Measurements from ENCODE around the gene FAM131A. TPM values are rescaled to one million over a fixed set of nuclear protein-coding genes. Genes with fewer than 3 reads are reported as not detected.
A peak's percentile ranks its signal among the peaks of the same experiment; 100 is the strongest.

FAM131A gene
- total RNA-seq, 5 donors from 2014 or later (not counting 1 experiment from before 2014, with no cell fraction given) = 8.3 to 13.8 (median 11.9) TPM

DNA sequence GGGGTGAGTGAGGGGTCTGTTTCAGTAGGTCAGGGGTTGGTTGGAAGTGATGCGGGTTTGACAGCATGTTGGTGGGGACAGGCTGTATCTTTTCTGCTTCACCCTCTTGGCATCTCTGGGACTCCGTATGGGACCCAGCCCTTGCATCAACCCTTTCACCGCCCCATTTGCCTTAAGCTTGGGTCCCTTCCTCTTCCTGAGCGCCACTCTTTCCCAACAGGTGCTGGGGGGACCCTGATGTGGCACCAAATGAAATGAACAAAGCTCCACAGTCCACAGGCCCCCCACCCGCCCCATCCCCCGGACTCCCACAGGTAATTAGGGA, 21.9 kb upstream of the FAM131A start:
- CTCF ChIA-PET = interaction anchor here in 1 of 2 donors (0.6 kb wide), 1 partner anchor 227 kb away, joined by 5 read pairs; no protein-coding TSS in a partner anchor
- no peak for ATAC-seq (replicated peaks in 1 of 4)

DNA sequence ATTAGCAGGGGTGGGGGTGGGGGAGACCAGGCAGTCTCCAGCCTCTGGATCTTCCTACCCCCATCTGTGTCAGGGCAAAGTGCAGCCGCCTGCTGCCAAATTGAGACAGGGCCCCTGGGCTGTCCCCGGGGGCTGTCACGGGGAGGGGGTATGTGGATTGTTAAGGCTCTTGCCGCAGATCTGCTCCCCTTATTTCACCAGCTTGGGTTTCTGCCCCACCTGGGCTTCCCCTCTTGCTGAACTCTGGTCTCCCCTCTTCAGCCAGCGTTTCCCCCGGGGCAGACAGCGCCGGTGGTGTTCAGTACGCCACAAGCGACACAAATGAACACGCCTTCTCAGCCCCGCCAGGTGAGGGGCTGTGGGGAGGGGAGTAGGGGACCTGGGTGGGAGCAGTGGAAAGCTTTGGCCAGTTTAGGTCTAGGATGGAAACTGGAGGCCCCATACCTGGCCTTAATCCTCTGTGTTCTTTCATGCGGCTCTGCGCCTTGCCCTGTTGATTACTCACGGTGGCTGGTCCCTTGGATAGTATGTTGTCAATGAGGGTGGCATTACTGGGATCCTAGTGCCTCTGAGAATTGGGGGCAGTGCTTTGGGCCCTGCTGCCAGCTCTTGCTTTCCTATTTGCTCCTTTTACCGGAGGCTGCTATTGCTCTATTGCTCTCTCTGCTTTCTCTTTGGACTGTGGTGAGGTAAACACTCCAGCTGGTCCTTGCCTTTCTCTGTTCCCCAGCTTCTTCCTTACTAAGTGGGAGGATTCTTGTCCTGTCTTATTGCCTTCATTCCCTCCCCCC, 21.3 kb upstream of the FAM131A start:
- 53% methylated on average over 3 of the region's 16 CpGs for WGBS (ENCODE audit: insufficient coverage)
- H3K27ac ChIP-seq (ENCODE audit: low read length) = peak overlapping the region; percentile 94
- Mint-ChIP-seq H3K9me3 (no peaks in the 10 kb centered on the region), H3K36me3 (peaks cover 21% of the 10 kb centered on the region), H3K27ac (peak overlapping the region; percentile 84 to 88), H3K4me3 (peak overlapping the region; percentile 59 to 85 (median 75)), H3K27me3 (no peaks in the 10 kb centered on the region), H3K4me1 (peaks cover 31 to 36% (median 33%) of the 10 kb centered on the region in 3 donors)
- DNase-seq = peak in 3 of 35 experiments; percentile 9 to 25 (median 17)
- H3K9me3 ChIP-seq = no peaks in the 10 kb centered on the region
- no peak for ATAC-seq (replicated peaks in 1 of 4)
- H3K4me1 ChIP-seq (ENCODE audit: control insufficient read depth in 1 of 2, extremely low read depth in 1 of 2, insufficient read depth in 2 of 2, low read length in 2 of 2) = peaks cover 2 to 37% of the 10 kb centered on the region in 2 experiments
- POLR2A ChIA-PET = interaction anchor here (0.6 to 1.0 kb wide), 2 partner anchors 125 to 135 kb away, joined by 3 read pairs; no protein-coding TSS in a partner anchor
- peak overlapping the region in 1 of 2 donors; percentile 74 for H3K4me3 ChIP-seq (ENCODE audit: control insufficient read depth in 1 of 2, extremely low read depth in 1 of 2, low read length in 1 of 2)
- CTCF ChIA-PET = interaction anchor here (0.6 kb wide), 2 partner anchors 93 to 227 kb away, joined by 3 to 5 read pairs; no protein-coding TSS in a partner anchor
- H3K36me3 ChIP-seq (ENCODE audit: control insufficient read depth in 2 of 2, extremely low read depth in 1 of 2, insufficient read depth in 1 of 2, low read length in 1 of 2) = peaks cover 5 to 32% of the 10 kb centered on the region in 2 donors
- no peaks in the 10 kb centered on the region for H3K27me3 ChIP-seq (replicated peaks in 1 of 2; ENCODE audit: control insufficient read depth in 2 of 2, extremely low read depth in 1 of 2, insufficient read depth in 2 of 2, low read length in 1 of 2)

More for the DNA sequence above, 21.9 kb upstream of the FAM131A start:
- no peaks in the 10 kb centered on the region for H3K27me3 Mint-ChIP-seq
- H3K9me3 Mint-ChIP-seq = no peaks in the 10 kb centered on the region
- no peaks in the 10 kb centered on the region for H3K27me3 ChIP-seq (replicated peaks in 1 of 2; ENCODE audit: control insufficient read depth in 2 of 2, extremely low read depth in 1 of 2, insufficient read depth in 2 of 2, low read length in 1 of 2)
- POLR2A ChIA-PET = interaction anchor here (0.6 to 0.7 kb wide), 2 partner anchors 181 to 304 kb away, joined by 3 read pairs; no protein-coding TSS in a partner anchor
- H3K4me3 Mint-ChIP-seq = peak overlapping the region; percentile 59 to 85 (median 75)
- peak overlapping the region; percentile 94 for H3K27ac ChIP-seq (ENCODE audit: low read length)
- H3K9me3 ChIP-seq = no peaks in the 10 kb centered on the region
- H3K4me1 Mint-ChIP-seq = peaks cover 31 to 36% (median 33%) of the 10 kb centered on the region in 3 donors
- peaks cover 2 to 26% of the 10 kb centered on the region in 2 donors for H3K36me3 ChIP-seq (ENCODE audit: control insufficient read depth in 2 of 2, extremely low read depth in 1 of 2, insufficient read depth in 1 of 2, low read length in 1 of 2)
- H3K27ac Mint-ChIP-seq = peak overlapping the region; percentile 88 to 95
- 10% methylated on average over 2 of the region's 6 CpGs for WGBS (ENCODE audit: insufficient coverage)
- H3K4me3 ChIP-seq (ENCODE audit: control insufficient read depth in 1 of 2, extremely low read depth in 1 of 2, low read length in 1 of 2) = peak overlapping the region; percentile 55 to 74
- H3K36me3 Mint-ChIP-seq = peaks cover 15% of the 10 kb centered on the region
- no peak for DNase-seq
- peaks cover 2 to 37% of the 10 kb centered on the region in 2 experiments for H3K4me1 ChIP-seq (ENCODE audit: control insufficient read depth in 1 of 2, extremely low read depth in 1 of 2, insufficient read depth in 2 of 2, low read length in 2 of 2)

DNA sequence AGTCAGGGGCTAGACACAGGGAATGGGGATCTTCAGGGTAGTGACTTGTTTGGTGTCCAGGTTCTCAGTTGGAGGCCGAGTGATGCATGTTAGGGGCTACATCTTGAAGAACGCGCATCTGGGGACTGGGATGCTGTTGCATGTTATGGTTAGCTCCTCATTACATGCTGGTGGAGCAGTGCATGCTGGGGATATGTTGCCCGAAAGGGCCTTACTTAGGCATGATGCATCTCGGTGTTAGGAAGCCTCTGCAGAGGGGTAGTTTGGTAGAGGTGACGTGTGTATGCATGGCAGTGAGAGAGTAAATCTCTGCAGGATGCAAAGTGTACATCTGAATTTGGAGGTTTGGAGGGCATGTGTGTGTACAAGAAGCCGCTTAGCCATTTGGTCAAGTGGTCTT, 20.6 kb upstream of the FAM131A start:
- DNase-seq = peak in 1 of 35 experiments; percentile 19
- Mint-ChIP-seq H3K9me3 (no peaks in the 10 kb centered on the region), H3K4me3 (peak overlapping the region; percentile 59 to 85 (median 75)), H3K4me1 (peaks cover 31 to 36% (median 33%) of the 10 kb centered on the region in 3 donors), H3K27me3 (no peaks in the 10 kb centered on the region), H3K27ac (peak overlapping the region; percentile 84 to 88), H3K36me3 (peaks cover 28% of the 10 kb centered on the region)
- WGBS (ENCODE audit: insufficient coverage) = 83% methylated on average over 6 of the region's 7 CpGs
- Histone ChIP-seq H3K36me3 (ENCODE audit: control insufficient read depth in 2 of 2, extremely low read depth in 1 of 2, insufficient read depth in 1 of 2, low read length in 1 of 2) (peaks cover 7 to 39% of the 10 kb centered on the region in 2 donors), H3K4me1 (ENCODE audit: control insufficient read depth in 1 of 2, extremely low read depth in 1 of 2, insufficient read depth in 2 of 2, low read length in 2 of 2) (peaks cover 2 to 37% of the 10 kb centered on the region in 2 experiments), H3K9me3 (no peaks in the 10 kb centered on the region), H3K4me3 (ENCODE audit: control insufficient read depth in 1 of 2, extremely low read depth in 1 of 2, low read length in 1 of 2) (no peak overlapping the region), H3K27me3 (replicated peaks in 1 of 2; ENCODE audit: control insufficient read depth in 2 of 2, extremely low read depth in 1 of 2, insufficient read depth in 2 of 2, low read length in 1 of 2) (no peaks in the 10 kb centered on the region), H3K27ac (ENCODE audit: low read length) (peak overlapping the region; percentile 94)
- ChIA-PET POLR2A (interaction anchor here in 1 of 2 donors (1.0 kb wide), 1 partner anchor 136 kb away, joined by 3 read pairs; no protein-coding TSS in a partner anchor), CTCF (no interaction called here)
- no peak for ATAC-seq (replicated peaks in 1 of 4)

DNA sequence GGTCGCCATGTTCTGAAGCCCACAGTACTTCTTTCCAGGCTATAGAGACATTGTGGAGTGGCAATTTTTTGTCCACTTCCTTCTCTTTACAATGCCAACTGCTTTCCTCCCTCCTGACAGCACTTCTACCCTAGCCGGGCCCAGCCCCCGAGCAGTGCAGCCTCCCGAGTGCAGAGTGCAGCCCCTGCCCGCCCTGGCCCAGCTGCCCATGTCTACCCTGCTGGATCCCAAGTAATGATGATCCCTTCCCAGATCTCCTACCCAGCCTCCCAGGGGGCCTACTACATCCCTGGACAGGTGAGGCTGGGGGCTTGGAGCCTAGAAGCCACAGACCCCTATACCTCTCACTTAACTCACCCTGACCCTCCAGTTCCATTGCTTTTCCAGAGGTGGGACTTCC, 20.2 kb upstream of the FAM131A start:
- no peaks in the 10 kb centered on the region for H3K27me3 ChIP-seq (replicated peaks in 1 of 2; ENCODE audit: control insufficient read depth in 2 of 2, extremely low read depth in 1 of 2, insufficient read depth in 2 of 2, low read length in 1 of 2)
- Mint-ChIP-seq H3K27me3 (no peaks in the 10 kb centered on the region), H3K4me3 (peak overlapping the region; percentile 18 to 39 (median 31)), H3K36me3 (peaks cover 28% of the 10 kb centered on the region), H3K9me3 (no peaks in the 10 kb centered on the region), H3K4me1 (peaks cover 31 to 36% (median 33%) of the 10 kb centered on the region in 3 donors), H3K27ac (peak overlapping the region; percentile 53 to 88)
- H3K27ac ChIP-seq (ENCODE audit: low read length) = no peak overlapping the region
- CTCF ChIA-PET = no interaction called here
- no peak overlapping the region for H3K4me3 ChIP-seq (ENCODE audit: control insufficient read depth in 1 of 2, extremely low read depth in 1 of 2, low read length in 1 of 2)
- H3K4me1 ChIP-seq (ENCODE audit: control insufficient read depth in 1 of 2, extremely low read depth in 1 of 2, insufficient read depth in 2 of 2, low read length in 2 of 2) = peaks cover 2 to 37% of the 10 kb centered on the region in 2 experiments
- POLR2A ChIA-PET = no interaction called here
- DNase-seq (no peak), ATAC-seq (replicated peaks in 1 of 4) (no peak)
- peaks cover 10 to 43% of the 10 kb centered on the region in 2 donors for H3K36me3 ChIP-seq (ENCODE audit: control insufficient read depth in 2 of 2, extremely low read depth in 1 of 2, insufficient read depth in 1 of 2, low read length in 1 of 2)
- 88% methylated on average over 3 of the region's 5 CpGs for WGBS (ENCODE audit: insufficient coverage)
- H3K9me3 ChIP-seq = no peaks in the 10 kb centered on the region

DNA sequence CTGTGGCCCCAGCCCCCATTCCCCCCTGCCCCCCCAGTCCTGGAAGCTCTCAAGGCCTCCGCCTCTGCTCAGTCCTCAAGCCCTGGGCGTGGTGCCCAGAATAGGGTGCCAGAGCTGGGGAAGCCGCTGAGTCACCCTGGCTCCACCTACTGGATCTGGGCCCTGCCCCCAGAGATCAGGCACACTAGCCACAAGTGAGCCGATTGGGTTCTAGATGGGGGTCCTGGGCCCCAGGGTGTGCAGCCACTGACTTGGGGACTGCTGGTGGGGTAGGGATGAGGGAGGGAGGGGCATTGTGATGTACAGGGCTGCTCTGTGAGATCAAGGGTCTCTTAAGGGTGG, 17.3 kb upstream of the FAM131A start:
- WGBS (ENCODE audit: insufficient coverage) = 57% methylated on average over 4 of the region's 4 CpGs

DNA sequence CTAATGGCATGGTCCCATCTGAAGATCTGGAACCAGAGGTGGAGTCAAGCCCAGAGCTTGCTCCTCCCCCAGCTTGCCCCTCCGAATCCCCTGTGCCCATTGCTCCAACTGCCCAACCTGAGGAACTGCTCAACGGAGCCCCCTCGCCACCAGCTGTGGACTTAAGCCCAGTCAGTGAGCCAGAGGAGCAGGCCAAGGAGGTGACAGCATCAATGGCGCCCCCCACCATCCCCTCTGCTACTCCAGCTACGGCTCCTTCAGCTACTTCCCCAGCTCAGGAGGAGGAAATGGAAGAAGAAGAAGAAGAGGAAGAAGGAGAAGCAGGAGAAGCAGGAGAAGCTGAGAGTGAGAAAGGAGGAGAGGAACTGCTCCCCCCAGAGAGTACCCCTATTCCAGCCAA, 15.7 kb upstream of the FAM131A start:
- CTCF ChIA-PET = no interaction called here
- peaks cover 32 to 87% of the 10 kb centered on the region in 2 donors for H3K36me3 ChIP-seq (ENCODE audit: control insufficient read depth in 2 of 2, extremely low read depth in 1 of 2, insufficient read depth in 1 of 2, low read length in 1 of 2)
- no peaks in the 10 kb centered on the region for H3K9me3 Mint-ChIP-seq
- H3K4me3 ChIP-seq (ENCODE audit: control insufficient read depth in 1 of 2, extremely low read depth in 1 of 2, low read length in 1 of 2) = no peak overlapping the region
- H3K27me3 Mint-ChIP-seq = no peaks in the 10 kb centered on the region
- peaks cover 21 to 23% (median 23%) of the 10 kb centered on the region in 3 donors for H3K4me1 Mint-ChIP-seq
- H3K27ac Mint-ChIP-seq = no peak overlapping the region
- H3K4me3 Mint-ChIP-seq = no peak overlapping the region
- H3K9me3 ChIP-seq = no peaks in the 10 kb centered on the region
- 93% methylated on average over 2 of the region's 5 CpGs for WGBS (ENCODE audit: insufficient coverage)
- H3K36me3 Mint-ChIP-seq = peaks cover 60% of the 10 kb centered on the region
- peaks cover 0 to 15% of the 10 kb centered on the region in 2 experiments for H3K4me1 ChIP-seq (ENCODE audit: control insufficient read depth in 1 of 2, extremely low read depth in 1 of 2, insufficient read depth in 2 of 2, low read length in 2 of 2)
- no peak overlapping the region for H3K27ac ChIP-seq (ENCODE audit: low read length)
- H3K27me3 ChIP-seq (replicated peaks in 1 of 2; ENCODE audit: control insufficient read depth in 2 of 2, extremely low read depth in 1 of 2, insufficient read depth in 2 of 2, low read length in 1 of 2) = no peaks in the 10 kb centered on the region
- no peak for ATAC-seq (replicated peaks in 1 of 4)
- POLR2A ChIA-PET = no interaction called here
- DNase-seq = no peak

More for the DNA sequence above, 17.3 kb upstream of the FAM131A start:
- Histone ChIP-seq H3K9me3 (no peaks in the 10 kb centered on the region), H3K4me3 (ENCODE audit: control insufficient read depth in 1 of 2, extremely low read depth in 1 of 2, low read length in 1 of 2) (no peak overlapping the region), H3K27me3 (replicated peaks in 1 of 2; ENCODE audit: control insufficient read depth in 2 of 2, extremely low read depth in 1 of 2, insufficient read depth in 2 of 2, low read length in 1 of 2) (no peaks in the 10 kb centered on the region), H3K4me1 (ENCODE audit: control insufficient read depth in 1 of 2, extremely low read depth in 1 of 2, insufficient read depth in 2 of 2, low read length in 2 of 2) (peaks cover 2 to 31% of the 10 kb centered on the region in 2 experiments), H3K27ac (ENCODE audit: low read length) (no peak overlapping the region), H3K36me3 (ENCODE audit: control insufficient read depth in 2 of 2, extremely low read depth in 1 of 2, insufficient read depth in 1 of 2, low read length in 1 of 2) (peaks cover 32 to 71% of the 10 kb centered on the region in 2 donors)
- Mint-ChIP-seq H3K27me3 (no peaks in the 10 kb centered on the region), H3K4me3 (no peak overlapping the region), H3K9me3 (no peaks in the 10 kb centered on the region), H3K4me1 (peaks cover 31 to 34% (median 32%) of the 10 kb centered on the region in 3 donors), H3K27ac (no peak overlapping the region), H3K36me3 (peaks cover 54% of the 10 kb centered on the region)
- ATAC-seq (replicated peaks in 1 of 4) (peak in 2 of 4 experiments; percentile 41 to 52), DNase-seq (peak in 4 of 35 experiments; percentile 28 to 44 (median 32))
- CTCF ChIA-PET = no interaction called here
- POLR2A ChIA-PET = no interaction called here

Measured in T-cell (primary cell).